HCT116 (cell line): ENCODE results near the gene KERA. TPM values are rescaled to one million over a fixed set of nuclear protein-coding genes. Genes with fewer than 3 reads are reported as not detected.

Experiments used
- ATAC-seq: fragments of 200-7000 bp; cut with Tn5 transposase; 2 replicates; pipeline ENCODE4 v1.9.1; 2020; ENCODE audit warnings: mild to moderate bottlenecking, moderate library complexity
- BruUV-seq: library from RNA; stranded (reverse); fragments of 400-500 nt; replicated peaks from 2 replicates; lab custom pipeline; 2021; lab: Mats Ljungman, UMichigan
- CTCF ChIA-PET: fragments of 300-600 bp; sonication (Branson Sonifier 250); formaldehyde crosslinking; loops from one replicate; lab custom pipeline; 2021; ENCODE audit warnings: antibody characterized with exemption; lab: Charles Lee
- POLR2A ChIA-PET: fragments of 300-600, 350-600 bp; sonication (Branson Sonifier 250); formaldehyde crosslinking; loops from one replicate; lab custom pipeline; 2021; ENCODE audit warnings: antibody characterized with exemption; lab: Charles Lee
- RAD21 ChIA-PET, 2 experiments: fragments of 300-600 bp; sonication (Branson Sonifier 250); formaldehyde crosslinking; loops; one replicate each; lab custom pipeline; 2023; ENCODE audit warnings: low total read pairs in 2 of 2; ENCODE audit not compliant: uncharacterized antibody in 2 of 2, unreplicated experiment in 2 of 2, low non-redundant PET in 1 of 2; lab: Charles Lee
- DNase-seq: peaks from one replicate; pipeline ENCODE4 v3.0.0-alpha.2; 2010; ENCODE audit warnings: low read depth, low spot score
- H2AFZ ChIP-seq: fragments of 200-600 bp; shearing (Covaris generic), sonication (generic); 2 replicates; pipeline ENCODE4 v1.6.1; 2017; ENCODE audit warnings: low read depth, mixed run types, mixed read lengths, antibody characterized with exemption, low read length; ENCODE audit not compliant: poor library complexity, severe bottlenecking
- H3K27ac ChIP-seq: 2 replicates; pipeline ENCODE4 v1.5.1; 2012; ENCODE audit warnings: low read depth, low read length
- H3K27me3 ChIP-seq: fragments of 200-600 bp; sonication (generic); 2 replicates; pipeline ENCODE4 v1.6.1; 2016; ENCODE audit warnings: mixed run types, low read length, mixed read lengths; ENCODE audit not compliant: insufficient read depth
- H3K36me3 ChIP-seq, 2 experiments: fragments of 200-500 bp in 1 of 2; fragments of 200-600 bp in 1 of 2; sonication (Bioruptor generic) in 1 of 2; sonication (generic) in 1 of 2; 2 replicates each; pipeline versions ENCODE4 v1.5.1 to v1.6.1; 2014 to 2016; ENCODE audit warnings: low read length in 2 of 2, inconsistent platforms in 1 of 2, mixed read lengths in 1 of 2, mixed run types in 1 of 2; ENCODE audit not compliant: insufficient read depth in 2 of 2, control insufficient read depth in 1 of 2
- H3K4me1 ChIP-seq, 2 experiments: fragments of 200-600 bp in 1 of 2; sonication (generic) in 1 of 2; 2 replicates each; pipeline versions ENCODE4 v1.5.1 to v1.6.1; 2012 to 2017; ENCODE audit warnings: low read length in 2 of 2, inconsistent platforms in 1 of 2, mild to moderate bottlenecking in 1 of 2, mixed read lengths in 1 of 2, mixed run types in 1 of 2, moderate library complexity in 1 of 2; ENCODE audit not compliant: insufficient read depth in 2 of 2, control insufficient read depth in 1 of 2
- H3K4me2 ChIP-seq: fragments of 200-600 bp; sonication (generic); 2 replicates; pipeline ENCODE4 v1.6.1; 2017; ENCODE audit warnings: mixed run types, low read length, mixed read lengths
- H3K4me3 ChIP-seq, 2 experiments: fragments of 200-600 bp in 1 of 2; sonication (generic) in 1 of 2; replicated peaks in 1 of 2; 2 replicates each; pipeline ENCODE4 v1.5.1; 2011 to 2016; ENCODE audit warnings: low read length in 2 of 2, control low read depth in 1 of 2, low read depth in 1 of 2, mild to moderate bottlenecking in 1 of 2, mixed read lengths in 1 of 2, mixed run types in 1 of 2
- H3K79me2 ChIP-seq: fragments of 200-600 bp; sonication (generic); 2 replicates; pipeline ENCODE4 v1.6.1; 2017; ENCODE audit warnings: mild to moderate bottlenecking, mixed run types, low read length, moderate library complexity, mixed read lengths; ENCODE audit not compliant: insufficient read depth
- H3K9ac ChIP-seq: fragments of 200-600 bp; sonication (generic); 2 replicates; pipeline ENCODE4 v1.6.1; 2016; ENCODE audit warnings: low read length, mixed read lengths
- H3K9me2 ChIP-seq: fragments of 200-600 bp; sonication (generic), shearing (Covaris generic); 2 replicates; pipeline ENCODE4 v1.6.1; 2017; ENCODE audit warnings: mixed run types, mild to moderate bottlenecking, moderate library complexity; ENCODE audit not compliant: insufficient read depth
- H3K9me3 ChIP-seq, 2 experiments: fragments of 200-500 bp in 1 of 2; fragments of 200-600 bp in 1 of 2; sonication (Bioruptor generic) in 1 of 2; sonication (generic) in 1 of 2; 2 replicates each; pipeline ENCODE4 v1.6.1; 2014 to 2017; ENCODE audit warnings: low read length in 2 of 2, mixed read lengths in 2 of 2, inconsistent platforms in 1 of 2, low read depth in 1 of 2, mild to moderate bottlenecking in 1 of 2, mixed run types in 1 of 2, moderate library complexity in 1 of 2; ENCODE audit not compliant: control insufficient read depth in 1 of 2, insufficient read depth in 1 of 2
- H4K20me1 ChIP-seq: fragments of 200-600 bp; sonication (generic), shearing (Covaris generic); 2 replicates; pipeline ENCODE4 v1.6.1; 2017; ENCODE audit warnings: mixed run types, mild to moderate bottlenecking, moderate library complexity; ENCODE audit not compliant: insufficient read depth
- CBX3 ChIP-seq: IDR thresholded peaks from 2 replicates; pipeline ENCODE4 v1.6.1; 2012; ENCODE audit warnings: low read depth
- CEBPB ChIP-seq: IDR thresholded peaks from 2 replicates; pipeline ENCODE4 v1.6.1; 2012; ENCODE audit warnings: low read depth
- CTCF ChIP-seq, 3 experiments: fragments of 200-600 bp in 1 of 3; sonication (generic) in 1 of 3; IDR thresholded peaks in 2 of 3; conservative IDR thresholded peaks in 1 of 3; 2 replicates each; pipeline ENCODE4 v1.5.1; 2012 to 2017; ENCODE audit warnings: low read depth in 2 of 3, low read length in 2 of 3, antibody characterized with exemption in 1 of 3, borderline replicate concordance in 1 of 3, control low read depth in 1 of 3, mild to moderate bottlenecking in 1 of 3, mixed read lengths in 1 of 3, mixed run types in 1 of 3, moderate library complexity in 1 of 3; ENCODE audit not compliant: insufficient read depth in 1 of 3
- EGR1 ChIP-seq: IDR thresholded peaks from 2 replicates; pipeline ENCODE4 v1.6.1; 2012; ENCODE audit warnings: low read depth
- ELF1 ChIP-seq: IDR thresholded peaks from 2 replicates; pipeline ENCODE4 v1.6.1; 2012; ENCODE audit warnings: low read depth, borderline replicate concordance
- EZH2 ChIP-seq: fragments of 200-600 bp; sonication (generic); IDR thresholded peaks from 2 replicates; pipeline ENCODE4 v1.6.1; 2017; ENCODE audit warnings: antibody characterized with exemption, mixed run types
- EZH2phosphoT487 ChIP-seq: fragments of 200-600 bp; IDR thresholded peaks from 2 replicates; pipeline ENCODE4 v1.6.1; 2018; ENCODE audit warnings: antibody characterized with exemption, borderline replicate concordance
- FOSL1 ChIP-seq: IDR thresholded peaks from 2 replicates; pipeline ENCODE4 v1.6.1; 2012; ENCODE audit warnings: low read depth
- JUND ChIP-seq: IDR thresholded peaks from 2 replicates; pipeline ENCODE4 v1.6.1; 2012
- POLR2A ChIP-seq: IDR thresholded peaks from 2 replicates; pipeline ENCODE4 v1.7.0; 2011; ENCODE audit warnings: borderline replicate concordance; ENCODE audit not compliant: insufficient read depth, insufficient read length; ENCODE audit errors: extremely low read depth
- POLR2AphosphoS5 ChIP-seq: IDR thresholded peaks from 2 replicates; pipeline ENCODE4 v1.6.1; 2011; ENCODE audit warnings: mild to moderate bottlenecking, low read depth, low read length, moderate library complexity
- SP1 ChIP-seq: IDR thresholded peaks from 2 replicates; pipeline ENCODE4 v1.6.1; 2012; ENCODE audit warnings: low read depth
- TCF7L2 ChIP-seq: IDR thresholded peaks from 2 replicates; pipeline ENCODE4 v1.7.0; 2011; ENCODE audit warnings: borderline replicate concordance, inconsistent platforms; ENCODE audit not compliant: insufficient read depth, insufficient read length; ENCODE audit errors: extremely low read depth
- YY1 ChIP-seq: IDR thresholded peaks from 2 replicates; pipeline ENCODE4 v1.6.1; 2011; ENCODE audit warnings: low read length, low read depth, moderate library complexity, mild to moderate bottlenecking; ENCODE audit not compliant: insufficient replicate concordance; ENCODE audit errors: extremely low read depth
- intact Hi-C: fragments of 100-400 bp; cut with micrococcal nuclease; formaldehyde crosslinking; loops from 2 replicates; pipeline ENCODE4 v1.10.0; 2022
- total RNA-seq: library from RNA; stranded (reverse); gene quantifications from one replicate; pipeline ENCODE4 v1.2.1, GENCODE V29; 2021; ENCODE audit not compliant: unreplicated experiment
- TF ChIP-seq, protein P1 (sequence below): IDR thresholded peaks from 2 replicates; pipeline ENCODE4 v1.6.1; 2011; ENCODE audit warnings: mild to moderate bottlenecking, low read length, moderate library complexity; ENCODE audit not compliant: insufficient replicate concordance; ENCODE audit errors: extremely low read depth

Gene KERA
- total RNA-seq, 1 experiment from 2014 or later = not detected

- TF ChIP-seq CBX3 = no peak
- TF ChIP-seq SP1 = no peak
Observed at GRCh38 chr12:91103624-91104023, 45.8 kb upstream of the KERA start (continued).

DNA sequence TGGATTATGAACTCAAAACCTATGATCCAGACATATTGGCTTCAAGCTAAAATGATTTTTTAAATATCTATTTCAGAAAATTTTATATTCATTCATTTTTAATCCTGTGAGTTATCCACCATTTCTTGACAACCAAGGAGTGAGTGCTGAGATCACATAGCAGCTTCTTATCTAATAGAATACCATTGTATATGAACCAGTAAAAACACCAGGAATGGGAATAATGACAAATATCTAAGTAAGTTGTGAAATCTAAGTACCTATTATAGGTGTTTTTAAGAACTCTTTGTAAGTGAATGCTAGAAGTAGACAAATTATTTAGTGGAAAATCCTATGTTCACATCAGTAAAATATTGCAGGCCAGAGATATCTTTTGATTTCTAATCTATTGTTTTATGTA lies 45.3 kb upstream of the KERA start:
- Histone ChIP-seq H3K4me2 (no peak overlapping the region), H3K36me3 (no peaks in the 10 kb centered on the region), H3K79me2 (no peaks in the 10 kb centered on the region), H3K9ac (no peak overlapping the region), H3K9me2 (no peaks in the 10 kb centered on the region), H4K20me1 (no peaks in the 10 kb centered on the region), H3K27me3 (no peaks in the 10 kb centered on the region), H2AFZ (no peak overlapping the region), H3K4me1 (peaks cover 4 to 14% of the 10 kb centered on the region in 2 experiments; a peak in 3 of 4 replicates), H3K27ac (no peak overlapping the region), H3K9me3 (no peaks in the 10 kb centered on the region), H3K4me3 (no peak overlapping the region)
- DNase-seq (no peak), ATAC-seq (no peak)
- ChIA-PET RAD21 (no interaction called here), POLR2A (no interaction called here), CTCF (no interaction called here)
- no peak for TF ChIP-seq ELF1
- TF ChIP-seq CBX3 = no peak
- intact Hi-C loops = loop anchor here (10.0 kb wide), 1 partner anchor 222 kb away; no protein-coding TSS in a partner anchor
- no TSS peak for BruUV-seq

- H3K9me3 ChIP-seq = no peaks in the 10 kb centered on the region
- no peak for ATAC-seq
- no peaks in the 10 kb centered on the region for H3K9me2 ChIP-seq
- no peaks in the 10 kb centered on the region for H3K79me2 ChIP-seq
- H2AFZ ChIP-seq = no peak overlapping the region
- H3K4me2 ChIP-seq = no peak overlapping the region
- intact Hi-C loops = loop anchor here (10.0 kb wide), 1 partner anchor 224 kb away; no protein-coding TSS in a partner anchor
- ChIA-PET POLR2A (no interaction called here), RAD21 (no interaction called here), CTCF (no interaction called here)
- peaks cover 4 to 14% of the 10 kb centered on the region in 2 experiments; a peak in 3 of 4 replicates for H3K4me1 ChIP-seq
- no TSS peak for BruUV-seq
- TF ChIP-seq JUND (no peak), TCF7L2 (no peak), EGR1 (no peak), SP1 (no peak), EZH2 (no peak), POLR2AphosphoS5 (no peak), POLR2A (no peak), EZH2phosphoT487 (no peak), ELF1 (no peak), CEBPB (no peak), YY1 (no peak), FOSL1 (no peak), CTCF (IDR thresholded peaks at IDR 0.05 in 2 of 3, conservative IDR thresholded peaks at IDR 0.05 in 1 of 3; ENCODE audit: borderline replicate concordance in 1 of 3, insufficient read depth in 1 of 3, low read depth in 2 of 3, low read length in 2 of 3) (no peak)
- TF ChIP-seq, protein P1, sequence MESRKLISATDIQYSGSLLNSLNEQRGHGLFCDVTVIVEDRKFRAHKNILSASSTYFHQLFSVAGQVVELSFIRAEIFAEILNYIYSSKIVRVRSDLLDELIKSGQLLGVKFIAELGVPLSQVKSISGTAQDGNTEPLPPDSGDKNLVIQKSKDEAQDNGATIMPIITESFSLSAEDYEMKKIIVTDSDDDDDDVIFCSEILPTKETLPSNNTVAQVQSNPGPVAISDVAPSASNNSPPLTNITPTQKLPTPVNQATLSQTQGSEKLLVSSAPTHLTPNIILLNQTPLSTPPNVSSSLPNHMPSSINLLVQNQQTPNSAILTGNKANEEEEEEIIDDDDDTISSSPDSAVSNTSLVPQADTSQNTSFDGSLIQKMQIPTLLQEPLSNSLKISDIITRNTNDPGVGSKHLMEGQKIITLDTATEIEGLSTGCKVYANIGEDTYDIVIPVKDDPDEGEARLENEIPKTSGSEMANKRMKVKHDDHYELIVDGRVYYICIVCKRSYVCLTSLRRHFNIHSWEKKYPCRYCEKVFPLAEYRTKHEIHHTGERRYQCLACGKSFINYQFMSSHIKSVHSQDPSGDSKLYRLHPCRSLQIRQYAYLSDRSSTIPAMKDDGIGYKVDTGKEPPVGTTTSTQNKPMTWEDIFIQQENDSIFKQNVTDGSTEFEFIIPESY = no peak
- no peak overlapping the region for H3K9ac ChIP-seq
- H4K20me1 ChIP-seq = no peaks in the 10 kb centered on the region
- no peaks in the 10 kb centered on the region for H3K27me3 ChIP-seq
- H3K36me3 ChIP-seq = no peaks in the 10 kb centered on the region
- DNase-seq = no peak
- H3K27ac ChIP-seq = no peak overlapping the region
- no peak overlapping the region for H3K4me3 ChIP-seq
Observed at GRCh38 chr12:91100906-91101305, 43.1 kb upstream of the KERA start.
